Activated CD4-positive, alpha-beta T cell treated with anti-CD3 and anti-CD28 coated beads, Interleukin-2, amount 10 ng/mL, durations not matched to agents 7 days and 5 days (primary cell): ENCODE data around the gene PLA2G2D. TPM values are rescaled to one million over a fixed set of nuclear protein-coding genes. Genes with fewer than 3 reads are reported as not detected.

Experiments
- CTCF ChIA-PET: fragments of 350-600 bp; sonication (Branson Sonifier 250); formaldehyde crosslinking; loops from one replicate; lab custom pipeline; 2021; ENCODE audit warnings: antibody characterized with exemption; lab: Charles Lee
- POLR2A ChIA-PET: fragments of 350-600 bp; sonication (Branson Sonifier 250); formaldehyde crosslinking; loops from one replicate; lab custom pipeline; 2021; ENCODE audit warnings: antibody characterized with exemption; lab: Charles Lee
- DNase-seq: peaks from one replicate; pipeline ENCODE4 v3.0.0-alpha.2; 2020
- H3K27ac Mint-ChIP-seq: one replicate; pipeline ENCODE4 v1.8.0; 2021; ENCODE audit warnings: mild to moderate bottlenecking, moderate library complexity, mixed read lengths
- H3K27me3 Mint-ChIP-seq: one replicate; pipeline ENCODE4 v1.8.0; 2021; ENCODE audit warnings: mixed read lengths
- H3K36me3 Mint-ChIP-seq: one replicate; pipeline ENCODE4 v1.8.0; 2021; ENCODE audit warnings: low read depth, mixed read lengths
- H3K4me1 Mint-ChIP-seq: one replicate; pipeline ENCODE4 v1.8.0; 2021; ENCODE audit warnings: mixed read lengths
- H3K4me3 Mint-ChIP-seq: one replicate; pipeline ENCODE4 v1.8.0; 2021; ENCODE audit warnings: mild to moderate bottlenecking, moderate library complexity, mixed read lengths
- H3K9me3 Mint-ChIP-seq: one replicate; pipeline ENCODE4 v1.8.0; 2021; ENCODE audit warnings: mixed read lengths
- total RNA-seq, 2 experiments: library from RNA; stranded (reverse); gene quantifications; one replicate each; pipeline ENCODE4 v1.2.3, GENCODE V29; 2021

PLA2G2D gene
- total RNA-seq, 2 experiments from 2014 or later = not detected

DNA sequence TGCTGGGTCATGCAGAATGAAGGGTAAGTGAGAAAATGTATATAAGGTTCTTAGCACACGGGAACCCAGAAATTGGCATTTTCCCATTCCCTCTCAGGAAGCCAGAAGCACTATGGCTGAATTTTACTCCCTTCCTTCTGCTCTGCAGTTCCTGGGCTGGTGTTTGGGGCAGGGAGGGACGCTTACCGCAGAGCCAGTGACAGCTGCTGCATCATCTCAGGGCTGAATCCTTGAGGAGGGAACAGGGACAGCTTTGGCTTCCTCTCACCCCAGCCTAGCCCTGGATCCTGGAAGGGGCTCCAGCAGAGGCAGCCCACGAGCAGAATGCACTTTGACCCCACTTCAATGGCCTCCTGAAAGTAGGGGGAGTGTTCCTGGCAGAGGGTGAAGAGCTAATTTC, 12.0 kb downstream of the PLA2G2D start:
- no peak overlapping the region for H3K4me3 Mint-ChIP-seq
- DNase-seq = no peak
- no peak overlapping the region for H3K27ac Mint-ChIP-seq
- peaks cover 8% of the 10 kb centered on the region for H3K4me1 Mint-ChIP-seq
- peaks cover 6% of the 10 kb centered on the region for H3K27me3 Mint-ChIP-seq
- H3K36me3 Mint-ChIP-seq = no peaks in the 10 kb centered on the region
- no peaks in the 10 kb centered on the region for H3K9me3 Mint-ChIP-seq
- CTCF ChIA-PET = no interaction called here
- POLR2A ChIA-PET = no interaction called here

DNA sequence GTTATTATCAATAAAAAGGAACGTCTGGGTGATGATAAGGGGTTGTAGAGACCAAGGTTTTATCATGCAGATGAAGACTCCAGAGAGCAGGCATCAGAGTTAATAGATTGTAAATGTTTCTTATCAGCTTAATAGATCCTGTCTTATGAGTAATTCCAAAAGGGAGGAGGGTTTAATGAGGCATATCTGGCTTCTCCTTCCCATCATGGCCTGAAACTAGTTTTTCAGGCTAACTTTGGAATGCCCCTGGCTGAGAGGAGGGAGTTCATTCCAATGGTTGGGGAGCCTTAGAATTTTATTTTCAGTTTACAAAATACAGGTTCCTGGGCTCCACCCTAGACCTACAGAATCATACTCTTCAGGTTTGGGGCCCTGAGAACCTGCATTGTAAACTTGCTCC, 13.5 kb downstream of the PLA2G2D start:
- CTCF ChIA-PET = no interaction called here
- Mint-ChIP-seq H3K27ac (no peak overlapping the region), H3K36me3 (no peaks in the 10 kb centered on the region), H3K4me1 (peaks cover 10% of the 10 kb centered on the region), H3K9me3 (no peaks in the 10 kb centered on the region), H3K27me3 (peaks cover 6% of the 10 kb centered on the region), H3K4me3 (no peak overlapping the region)
- no peak for DNase-seq
- POLR2A ChIA-PET = no interaction called here

DNA sequence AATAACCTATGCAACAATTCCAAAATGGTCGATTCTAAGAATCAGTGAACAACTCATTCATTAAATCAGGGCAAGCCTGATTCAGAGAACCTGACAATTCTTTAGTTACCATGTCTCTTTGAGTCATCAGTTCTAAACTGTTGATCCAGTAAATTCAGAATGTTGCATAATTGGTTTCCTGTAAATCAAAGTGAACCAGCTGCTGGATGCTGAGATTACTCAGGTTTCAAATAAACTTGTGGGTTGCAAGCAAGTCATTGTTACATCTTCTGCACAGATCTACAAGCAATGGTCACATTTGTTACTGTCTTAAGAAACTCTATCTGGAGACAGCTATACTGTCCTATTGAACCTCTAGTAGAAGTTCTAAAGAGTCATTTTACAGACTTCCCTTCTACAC, 16.5 kb downstream of the PLA2G2D start:
- ChIA-PET POLR2A (no interaction called here), CTCF (no interaction called here)
- Mint-ChIP-seq H3K27me3 (peaks cover 2% of the 10 kb centered on the region), H3K4me1 (peaks cover 10% of the 10 kb centered on the region), H3K36me3 (no peaks in the 10 kb centered on the region), H3K9me3 (no peaks in the 10 kb centered on the region), H3K27ac (no peak overlapping the region), H3K4me3 (no peak overlapping the region)
- no peak for DNase-seq

DNA sequence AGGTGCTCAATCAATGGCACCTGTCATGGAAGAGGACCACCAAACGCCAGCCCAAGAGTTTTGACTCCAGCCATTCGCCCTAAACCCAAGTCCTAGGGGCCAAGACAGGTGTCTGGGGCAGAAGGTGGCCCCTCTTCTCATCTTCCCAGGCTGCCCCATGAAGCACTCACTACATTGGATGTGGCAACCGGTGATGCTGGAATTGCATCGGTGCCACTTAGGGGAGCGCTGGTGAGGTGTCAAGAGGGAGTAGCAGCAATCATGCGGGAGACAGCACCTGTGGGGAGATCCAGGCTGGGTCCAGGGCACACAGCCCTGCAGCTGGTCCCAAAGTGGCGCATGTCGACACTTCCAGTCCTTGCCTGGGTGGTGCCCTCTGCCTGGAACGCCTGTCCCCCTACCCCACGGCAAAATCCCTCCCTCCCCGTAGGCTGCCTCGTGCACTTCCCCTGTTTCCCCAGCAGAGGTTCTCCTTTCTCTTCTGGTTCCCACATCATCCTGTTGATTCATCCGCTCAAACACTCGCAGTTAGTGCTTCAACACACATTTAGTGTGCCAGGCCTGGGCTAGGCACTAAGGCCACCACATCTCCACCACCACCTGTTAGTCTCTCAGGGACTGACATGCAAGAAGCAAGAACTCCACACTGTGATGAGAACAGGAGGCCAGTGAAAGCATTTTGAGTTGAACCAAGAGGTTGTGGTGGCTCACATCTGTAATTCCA, 18.5 kb downstream of the PLA2G2D start:
- ChIA-PET CTCF (interaction anchor here (0.5 kb wide), 1 partner anchor 112 kb away, joined by 3 read pairs; no protein-coding TSS in a partner anchor), POLR2A (no interaction called here)
- Mint-ChIP-seq H3K4me3 (no peak overlapping the region), H3K4me1 (peaks cover 10% of the 10 kb centered on the region), H3K27ac (no peak overlapping the region), H3K36me3 (no peaks in the 10 kb centered on the region), H3K9me3 (no peaks in the 10 kb centered on the region), H3K27me3 (peaks cover 2% of the 10 kb centered on the region)
- peak; percentile 33 for DNase-seq

DNA sequence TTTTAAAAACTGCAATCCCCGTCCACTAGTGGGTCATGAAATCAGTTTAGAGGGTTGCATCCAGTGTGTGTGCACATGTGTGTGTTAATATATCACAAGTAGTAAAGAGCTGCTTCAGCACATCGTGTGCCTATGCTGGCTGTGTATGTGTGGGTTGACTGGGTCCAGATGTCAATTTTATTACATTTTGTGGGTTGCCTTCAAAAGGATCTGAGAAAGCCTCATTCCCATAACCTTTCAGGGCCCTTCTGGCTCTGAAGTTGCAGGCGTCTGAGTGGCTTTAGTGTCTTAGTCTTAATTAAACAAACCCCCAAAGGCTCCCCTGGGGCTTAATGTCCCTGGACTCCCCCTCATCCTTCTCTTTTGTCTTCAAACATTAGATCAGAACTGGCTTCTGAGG, 19.8 kb downstream of the PLA2G2D start:
- no peak overlapping the region for H3K4me3 Mint-ChIP-seq
- no peaks in the 10 kb centered on the region for H3K36me3 Mint-ChIP-seq
- ChIA-PET CTCF (no interaction called here), POLR2A (no interaction called here)
- H3K9me3 Mint-ChIP-seq = no peaks in the 10 kb centered on the region
- H3K27ac Mint-ChIP-seq = no peak overlapping the region
- peaks cover 10% of the 10 kb centered on the region for H3K4me1 Mint-ChIP-seq
- DNase-seq = no peak
- peaks cover 6% of the 10 kb centered on the region for H3K27me3 Mint-ChIP-seq

DNA sequence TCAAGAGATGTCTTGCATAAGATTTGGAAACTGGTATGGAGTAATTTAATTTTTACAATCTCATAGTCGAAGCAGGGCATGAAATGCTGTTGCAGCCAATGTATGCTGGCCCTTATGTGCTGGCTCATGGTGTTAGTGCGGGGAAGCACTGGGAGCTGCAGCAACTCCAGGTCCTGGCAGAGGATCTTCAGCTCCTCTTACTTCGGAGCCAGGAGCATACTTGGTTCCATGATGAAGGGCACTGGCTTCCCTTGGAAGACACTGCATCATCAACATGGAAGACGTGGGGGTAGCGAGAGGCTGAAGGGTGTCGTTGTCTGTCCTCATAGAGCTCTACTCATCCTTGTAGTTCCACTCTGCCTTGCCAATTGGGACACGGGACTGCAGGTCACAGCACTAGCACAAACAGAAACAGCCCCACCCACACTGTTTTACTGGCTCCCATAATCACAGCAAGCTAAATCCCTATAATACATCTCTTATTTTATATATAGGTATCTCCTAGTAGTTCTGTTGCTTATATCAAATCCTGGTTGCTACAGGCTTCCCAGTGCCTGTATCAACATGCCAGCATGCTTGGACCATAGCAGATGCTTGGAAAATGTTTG, 22.4 kb downstream of the PLA2G2D start:
- Mint-ChIP-seq H3K27me3 (peaks cover 10% of the 10 kb centered on the region), H3K36me3 (no peaks in the 10 kb centered on the region), H3K4me1 (peaks cover 2% of the 10 kb centered on the region), H3K9me3 (no peaks in the 10 kb centered on the region), H3K4me3 (no peak overlapping the region), H3K27ac (no peak overlapping the region)
- no peak for DNase-seq
- ChIA-PET POLR2A (no interaction called here), CTCF (interaction anchor here (1.0 kb wide), 1 partner anchor 30 kb away, joined by 3 read pairs; no protein-coding TSS in a partner anchor)

DNA sequence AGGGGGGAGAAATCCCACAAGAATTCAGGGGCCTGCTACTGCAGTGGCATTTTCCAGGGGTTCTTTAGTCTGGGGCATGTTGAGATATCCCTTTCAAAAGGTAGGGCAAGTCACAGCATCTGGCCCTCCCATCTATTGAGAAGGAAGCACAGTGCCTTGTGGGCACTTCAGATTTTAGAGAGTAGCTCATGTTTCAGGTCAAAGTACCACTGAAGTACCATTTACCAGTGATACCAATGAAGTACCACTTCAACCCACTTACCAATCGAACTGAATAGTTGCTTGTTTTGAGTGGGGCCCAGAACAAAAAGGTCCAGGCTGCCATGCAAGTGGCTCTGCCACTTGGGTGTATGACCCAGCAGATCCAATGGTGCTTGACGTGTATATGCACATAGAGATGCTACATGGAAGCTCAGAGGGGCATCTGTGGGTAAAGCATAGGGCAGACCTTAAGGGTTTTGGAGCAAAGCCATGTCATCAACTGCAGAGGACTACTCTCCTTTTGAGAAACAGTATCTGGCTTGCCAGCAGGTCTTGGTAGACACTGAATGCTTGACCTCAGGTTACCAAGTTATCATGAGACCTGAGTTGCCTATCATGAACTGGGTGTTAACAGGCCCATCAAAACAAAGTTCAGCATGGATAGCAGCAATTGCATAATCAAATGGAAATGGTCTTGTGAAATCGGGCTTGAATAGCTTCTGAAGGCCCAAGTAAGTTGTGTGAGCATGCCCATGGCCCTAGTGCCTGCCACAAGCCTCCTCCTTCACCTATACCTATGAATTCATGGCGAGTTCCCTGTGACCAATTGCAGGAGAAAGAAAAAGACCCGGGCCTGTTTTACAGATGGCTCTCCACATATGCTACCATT, 23.5 kb downstream of the PLA2G2D start:
- Mint-ChIP-seq H3K27me3 (peaks cover 10% of the 10 kb centered on the region), H3K9me3 (no peaks in the 10 kb centered on the region), H3K4me1 (no peaks in the 10 kb centered on the region), H3K4me3 (no peak overlapping the region), H3K27ac (no peak overlapping the region), H3K36me3 (no peaks in the 10 kb centered on the region)
- no peak for DNase-seq
- CTCF ChIA-PET = interaction anchor here (1.0 kb wide), 1 partner anchor 29 kb away, joined by 3 read pairs; no protein-coding TSS in a partner anchor
- POLR2A ChIA-PET = no interaction called here

DNA sequence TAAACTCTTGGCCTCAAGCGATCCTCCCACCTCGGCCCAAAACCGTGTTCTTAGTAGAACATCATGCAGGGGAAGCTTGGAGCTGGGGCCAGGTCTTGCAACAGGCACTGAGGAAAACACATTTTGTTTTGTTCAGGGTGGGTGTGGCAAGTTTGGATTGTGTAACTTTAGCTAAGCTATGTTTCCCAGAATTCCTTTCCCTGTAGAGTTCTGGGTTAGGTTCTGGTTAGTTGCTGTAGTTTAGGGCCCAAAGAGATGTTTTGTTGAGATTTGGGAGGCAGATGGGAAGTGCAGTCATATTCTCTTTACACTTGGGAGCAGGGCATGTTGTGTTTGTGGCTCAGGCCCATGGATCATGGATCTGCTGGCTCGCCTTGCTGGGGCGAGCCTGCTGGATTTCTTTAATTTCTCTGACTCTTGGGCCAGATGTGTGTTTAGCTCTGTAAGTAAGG, 25.4 kb downstream of the PLA2G2D start:
- Mint-ChIP-seq H3K4me3 (no peak overlapping the region), H3K4me1 (no peaks in the 10 kb centered on the region), H3K9me3 (no peaks in the 10 kb centered on the region), H3K36me3 (no peaks in the 10 kb centered on the region), H3K27me3 (peaks cover 10% of the 10 kb centered on the region), H3K27ac (no peak overlapping the region)
- ChIA-PET POLR2A (interaction anchor here (0.6 kb wide), 1 partner anchor 672 kb away, joined by 3 read pairs; no protein-coding TSS in a partner anchor), CTCF (no interaction called here)
- DNase-seq = no peak

DNA sequence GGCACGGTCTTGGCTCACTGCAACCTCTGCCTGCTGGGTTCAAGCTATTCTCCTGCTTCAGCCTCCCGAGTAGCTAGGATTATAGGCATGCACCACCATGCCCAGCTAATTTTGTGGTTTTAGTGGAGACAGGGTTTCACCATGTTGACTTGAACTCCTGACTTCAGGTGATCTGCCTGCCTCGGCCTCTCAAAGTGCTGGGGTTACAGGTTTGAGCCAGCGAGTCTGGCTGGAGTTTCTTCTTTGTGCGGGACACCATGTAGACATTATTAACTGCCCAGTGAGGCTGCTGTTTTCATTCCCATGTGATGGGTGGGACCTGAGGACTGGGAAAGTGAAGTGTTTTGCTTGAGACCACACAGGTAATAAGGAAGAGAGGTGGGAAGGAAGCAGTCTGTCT, 26.0 kb downstream of the PLA2G2D start:
- Mint-ChIP-seq H3K27me3 (peaks cover 10% of the 10 kb centered on the region), H3K27ac (no peak overlapping the region), H3K4me3 (no peak overlapping the region), H3K36me3 (no peaks in the 10 kb centered on the region), H3K9me3 (no peaks in the 10 kb centered on the region), H3K4me1 (no peaks in the 10 kb centered on the region)
- DNase-seq = no peak
- ChIA-PET POLR2A (no interaction called here), CTCF (interaction anchor here (0.6 kb wide), 1 partner anchor 1256 kb away, joined by 5 read pairs; no protein-coding TSS in a partner anchor)

DNA sequence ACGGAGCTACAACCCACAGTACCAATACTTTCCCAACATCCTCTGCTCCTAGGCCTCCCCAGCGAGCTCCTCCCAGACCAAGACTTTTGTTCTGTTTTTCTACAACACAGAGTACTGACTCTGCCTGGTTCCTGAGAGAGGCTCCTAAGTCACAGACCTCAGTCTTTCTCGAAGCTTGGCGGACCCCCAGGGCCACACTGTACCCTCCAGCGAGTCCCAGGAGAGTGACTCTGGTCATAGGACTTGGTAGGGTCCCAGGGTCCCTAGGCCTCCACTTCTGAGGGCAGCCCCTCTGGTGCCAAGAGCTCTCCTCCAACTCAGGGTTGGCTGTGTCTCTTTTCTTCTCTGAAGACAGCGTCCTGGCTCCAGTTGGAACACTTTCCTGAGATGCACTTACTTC, 28.7 kb downstream of the PLA2G2D start:
- Mint-ChIP-seq H3K27me3 (peaks cover 10% of the 10 kb centered on the region), H3K36me3 (no peaks in the 10 kb centered on the region), H3K4me3 (no peak overlapping the region), H3K9me3 (no peaks in the 10 kb centered on the region), H3K27ac (no peak overlapping the region), H3K4me1 (no peaks in the 10 kb centered on the region)
- CTCF ChIA-PET = no interaction called here
- DNase-seq = no peak
- POLR2A ChIA-PET = no interaction called here

DNA sequence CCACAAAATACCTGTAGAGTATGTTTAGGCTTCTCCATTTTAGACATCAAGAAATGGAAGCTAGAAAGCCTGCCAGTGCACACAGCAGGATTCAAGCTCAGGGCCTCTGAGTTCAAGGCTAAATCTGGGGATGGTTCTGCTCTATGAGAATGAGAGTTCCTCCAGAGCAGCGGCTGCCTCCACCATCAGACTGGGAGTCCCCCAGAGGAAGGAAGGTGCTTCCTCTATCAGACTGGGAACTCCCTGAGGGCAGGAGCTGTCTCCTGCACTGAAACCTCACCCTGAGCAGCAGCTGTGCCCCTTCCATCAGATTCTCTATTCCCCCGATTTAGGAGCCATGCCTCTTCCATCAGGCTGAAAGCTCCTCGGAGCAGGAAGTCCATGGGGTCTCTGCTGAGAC, 29.2 kb downstream of the PLA2G2D start:
- Mint-ChIP-seq H3K27me3 (peaks cover 6% of the 10 kb centered on the region), H3K4me3 (no peak overlapping the region), H3K4me1 (no peaks in the 10 kb centered on the region), H3K27ac (no peak overlapping the region), H3K9me3 (no peaks in the 10 kb centered on the region), H3K36me3 (no peaks in the 10 kb centered on the region)
- ChIA-PET POLR2A (no interaction called here), CTCF (no interaction called here)
- DNase-seq = no peak

DNA sequence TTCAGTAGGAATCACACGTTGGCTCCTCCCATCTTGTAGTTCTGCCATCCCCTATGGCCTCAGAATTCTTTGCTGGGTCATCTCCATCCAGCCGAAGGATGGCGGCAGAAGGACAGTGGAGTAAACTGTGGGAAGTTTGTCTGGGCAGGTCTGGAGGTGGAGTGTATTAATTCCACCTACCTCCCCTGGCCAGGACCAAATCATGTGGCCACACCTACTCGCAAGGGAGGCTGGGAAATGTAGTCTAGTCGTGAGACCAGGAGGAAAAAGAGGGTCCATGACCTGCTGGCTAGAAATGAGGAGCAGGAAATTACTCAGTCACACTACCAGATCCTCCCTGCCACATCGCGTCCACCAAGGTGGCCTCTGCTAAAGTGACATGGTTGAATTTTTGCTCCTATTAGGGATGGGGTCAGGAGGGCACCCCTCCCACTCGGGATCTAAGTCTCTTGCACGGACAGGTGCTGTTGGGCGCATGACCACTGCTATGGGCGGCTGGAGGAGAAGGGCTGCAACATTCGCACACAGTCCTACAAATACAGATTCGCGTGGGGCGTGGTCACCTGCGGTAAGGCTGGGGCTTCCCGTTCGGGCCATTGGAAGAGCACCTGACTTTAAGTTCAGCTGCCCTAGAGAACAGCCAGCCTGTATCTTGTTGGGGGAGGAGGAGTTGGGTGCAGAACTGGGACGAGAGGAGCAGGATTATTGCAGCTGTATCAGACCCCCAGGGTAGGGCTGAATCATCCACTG, 29.8 kb downstream of the PLA2G2D start:
- peaks cover 6% of the 10 kb centered on the region for H3K27me3 Mint-ChIP-seq
- H3K9me3 Mint-ChIP-seq = no peaks in the 10 kb centered on the region
- POLR2A ChIA-PET = no interaction called here
- CTCF ChIA-PET = interaction anchor here (1.2 kb wide), 1 partner anchor 10 kb away, joined by 3 read pairs; no protein-coding TSS in a partner anchor
- no peak for DNase-seq
- no peaks in the 10 kb centered on the region for H3K4me1 Mint-ChIP-seq
- H3K27ac Mint-ChIP-seq = no peak overlapping the region
- no peak overlapping the region for H3K4me3 Mint-ChIP-seq
- H3K36me3 Mint-ChIP-seq = no peaks in the 10 kb centered on the region
